Osteoblast (primary cell): Measurements from ENCODE around the gene SLC17A6. TPM values are rescaled to one million over a fixed set of nuclear protein-coding genes. Genes with fewer than 3 reads are reported as not detected.

ENCODE experiments used
- DNase-seq: peaks from one replicate; pipeline ENCODE4 v3.0.0; 2011; ENCODE audit warnings: low spot score, mixed read lengths; ENCODE audit not compliant: insufficient read length; ENCODE audit errors: missing footprints
- H2AFZ ChIP-seq: 2 replicates; pipeline ENCODE4 v1.6.0; 2011; ENCODE audit warnings: mild to moderate bottlenecking, low read length
- H3K27ac ChIP-seq: 2 replicates; pipeline ENCODE4 v1.5.1; 2011; ENCODE audit warnings: mild to moderate bottlenecking, low read depth, low read length, moderate library complexity
- H3K27me3 ChIP-seq: 2 replicates; pipeline ENCODE4 v1.6.0; 2012; ENCODE audit warnings: mild to moderate bottlenecking, control low read depth, inconsistent platforms, low read length, moderate library complexity; ENCODE audit not compliant: insufficient read depth
- H3K36me3 ChIP-seq: 2 replicates; pipeline ENCODE4 v1.5.1; 2011; ENCODE audit warnings: mild to moderate bottlenecking, low read length, control low read depth, moderate library complexity; ENCODE audit not compliant: insufficient read depth
- H3K4me1 ChIP-seq: 2 replicates; pipeline ENCODE4 v1.5.1; 2011; ENCODE audit warnings: mild to moderate bottlenecking, low read length, control low read depth, moderate library complexity; ENCODE audit not compliant: insufficient read depth
- H3K4me2 ChIP-seq: 2 replicates; pipeline ENCODE4 v1.6.0; 2011; ENCODE audit warnings: mild to moderate bottlenecking, low read length; ENCODE audit not compliant: insufficient read depth
- H3K4me3 ChIP-seq: fragments of 200-600 bp; sonication (generic); 3 replicates; pipeline ENCODE4 v1.5.1; 2012; ENCODE audit warnings: mild to moderate bottlenecking, low read length, inconsistent platforms; ENCODE audit not compliant: insufficient read depth
- H3K79me2 ChIP-seq: 2 replicates; pipeline ENCODE4 v1.6.0; 2012; ENCODE audit warnings: mild to moderate bottlenecking, low read length, control low read depth, inconsistent platforms; ENCODE audit not compliant: insufficient read depth
- H3K9me3 ChIP-seq: 2 replicates; pipeline ENCODE4 v1.5.1; 2011; ENCODE audit warnings: low read depth, low read length, control low read depth
- H4K20me1 ChIP-seq: 2 replicates; pipeline ENCODE4 v1.6.0; 2012; ENCODE audit warnings: mild to moderate bottlenecking, low read length, control low read depth; ENCODE audit not compliant: insufficient read depth
- total RNA-seq: library from RNA; depleted of rRNA; stranded (reverse); fragments of >200 nt; gene quantifications from 2 replicates; pipeline ENCODE4 v1.2.3, GENCODE V29; 2012
- TF ChIP-seq, protein P1 (sequence below): IDR thresholded peaks from 2 replicates; pipeline ENCODE4 v1.5.1; 2011; ENCODE audit warnings: mild to moderate bottlenecking, low read depth, low read length, moderate library complexity; ENCODE audit errors: extremely low read depth

The SLC17A6 gene
- total RNA-seq, 1 donor, result not detected

DNA sequence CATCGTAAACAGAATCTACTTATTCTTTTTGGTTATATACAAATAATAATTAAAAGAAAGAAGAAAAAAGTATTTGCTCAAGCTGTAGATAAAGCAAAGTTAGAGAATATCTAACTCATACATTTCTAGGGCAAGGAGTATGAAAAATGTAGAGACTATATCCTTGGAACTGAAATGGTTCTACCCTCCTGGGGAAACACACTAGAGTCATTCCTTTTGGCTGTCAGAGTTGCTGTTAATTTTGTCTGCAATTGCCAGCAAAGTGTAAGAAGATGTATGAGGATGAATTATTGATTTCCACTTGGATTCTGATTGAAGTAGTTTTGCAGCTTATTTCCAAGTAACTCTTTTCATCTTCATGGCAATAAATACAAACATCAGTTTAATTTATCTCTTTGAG, 69.1 kb downstream of the SLC17A6 start:
- Histone ChIP-seq H3K4me3 (no peak overlapping the region), H3K9me3 (peaks cover 2% of the 10 kb centered on the region), H3K27me3 (no peaks in the 10 kb centered on the region), H3K4me1 (no peaks in the 10 kb centered on the region), H3K4me2 (no peak overlapping the region), H3K36me3 (no peaks in the 10 kb centered on the region), H3K79me2 (no peaks in the 10 kb centered on the region), H3K27ac (no peak overlapping the region), H2AFZ (no peak overlapping the region), H4K20me1 (no peaks in the 10 kb centered on the region)
- TF ChIP-seq, protein P1, sequence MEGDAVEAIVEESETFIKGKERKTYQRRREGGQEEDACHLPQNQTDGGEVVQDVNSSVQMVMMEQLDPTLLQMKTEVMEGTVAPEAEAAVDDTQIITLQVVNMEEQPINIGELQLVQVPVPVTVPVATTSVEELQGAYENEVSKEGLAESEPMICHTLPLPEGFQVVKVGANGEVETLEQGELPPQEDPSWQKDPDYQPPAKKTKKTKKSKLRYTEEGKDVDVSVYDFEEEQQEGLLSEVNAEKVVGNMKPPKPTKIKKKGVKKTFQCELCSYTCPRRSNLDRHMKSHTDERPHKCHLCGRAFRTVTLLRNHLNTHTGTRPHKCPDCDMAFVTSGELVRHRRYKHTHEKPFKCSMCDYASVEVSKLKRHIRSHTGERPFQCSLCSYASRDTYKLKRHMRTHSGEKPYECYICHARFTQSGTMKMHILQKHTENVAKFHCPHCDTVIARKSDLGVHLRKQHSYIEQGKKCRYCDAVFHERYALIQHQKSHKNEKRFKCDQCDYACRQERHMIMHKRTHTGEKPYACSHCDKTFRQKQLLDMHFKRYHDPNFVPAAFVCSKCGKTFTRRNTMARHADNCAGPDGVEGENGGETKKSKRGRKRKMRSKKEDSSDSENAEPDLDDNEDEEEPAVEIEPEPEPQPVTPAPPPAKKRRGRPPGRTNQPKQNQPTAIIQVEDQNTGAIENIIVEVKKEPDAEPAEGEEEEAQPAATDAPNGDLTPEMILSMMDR, result no peak
- DNase-seq, result no peak

DNA sequence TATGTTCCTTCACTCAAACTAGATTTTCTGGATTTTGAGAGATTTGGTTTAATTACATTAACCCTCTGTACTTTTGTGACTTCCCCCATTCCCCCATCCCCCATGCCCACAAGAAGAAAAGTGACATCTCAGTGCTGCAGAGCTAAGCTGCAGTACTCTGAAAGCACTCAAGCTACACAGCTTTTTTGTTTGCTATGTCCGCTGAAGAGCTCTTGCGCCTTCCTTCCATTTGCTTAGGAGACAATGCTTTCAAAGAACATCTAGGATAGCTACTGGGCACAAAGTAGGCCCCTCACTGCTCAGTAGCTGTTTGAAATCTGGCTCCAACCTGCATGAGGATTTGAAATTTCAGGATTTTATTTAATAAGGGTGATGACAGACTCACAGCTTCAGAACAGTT, 69.7 kb downstream of the SLC17A6 start:
- DNase-seq, result no peak
- Histone ChIP-seq H3K27me3 (no peaks in the 10 kb centered on the region), H3K36me3 (no peaks in the 10 kb centered on the region), H3K4me1 (no peaks in the 10 kb centered on the region), H3K79me2 (no peaks in the 10 kb centered on the region), H3K4me2 (no peak overlapping the region), H3K9me3 (peaks cover 2% of the 10 kb centered on the region), H3K4me3 (no peak overlapping the region), H3K27ac (no peak overlapping the region), H4K20me1 (no peaks in the 10 kb centered on the region), H2AFZ (no peak overlapping the region)
- TF ChIP-seq, protein P1, result no peak

DNA sequence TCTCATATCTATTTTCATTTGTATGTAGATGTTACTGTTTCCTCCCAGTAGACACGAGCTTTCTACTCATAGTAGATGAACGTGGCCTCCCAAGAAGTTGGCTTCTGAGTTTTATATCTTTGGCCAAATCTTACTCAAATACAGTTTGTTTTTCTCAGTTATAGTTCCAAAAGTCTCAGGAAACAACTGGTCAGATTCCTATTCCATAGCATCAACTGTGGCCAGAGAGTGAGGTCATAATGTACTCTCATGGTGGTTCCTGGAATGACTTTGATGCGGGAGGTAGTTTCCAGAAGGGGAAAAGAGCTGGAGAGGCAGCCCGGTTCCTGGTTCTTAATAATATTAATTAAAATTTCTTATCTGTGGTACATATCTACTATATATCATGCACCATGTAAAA, 77.3 kb downstream of the SLC17A6 start:
- Histone ChIP-seq H3K4me2 (no peak overlapping the region), H3K9me3 (no peaks in the 10 kb centered on the region), H3K4me3 (no peak overlapping the region), H2AFZ (no peak overlapping the region), H3K27me3 (no peaks in the 10 kb centered on the region), H4K20me1 (no peaks in the 10 kb centered on the region), H3K36me3 (no peaks in the 10 kb centered on the region), H3K27ac (no peak overlapping the region), H3K79me2 (no peaks in the 10 kb centered on the region), H3K4me1 (no peaks in the 10 kb centered on the region)
- TF ChIP-seq, protein P1, result no peak
- DNase-seq, result no peak

DNA sequence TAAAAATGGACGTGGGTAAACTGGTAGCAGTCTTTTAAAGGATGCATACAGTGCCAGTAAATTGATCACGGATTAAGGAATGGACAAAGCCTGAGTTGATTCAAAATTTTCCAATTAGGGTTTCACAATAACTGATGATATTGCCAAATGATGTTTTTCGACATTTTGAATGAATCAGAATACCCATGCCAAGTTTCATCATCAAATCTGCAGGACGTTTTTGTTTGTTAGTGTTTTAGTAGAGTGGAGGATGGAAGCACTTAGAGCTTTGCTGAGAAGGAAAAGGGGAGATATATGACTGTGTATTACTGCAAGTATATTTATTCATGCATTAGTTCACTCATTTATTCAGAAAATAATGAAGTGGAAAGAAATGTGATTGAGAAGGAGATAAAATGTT, 78.3 kb downstream of the SLC17A6 start:
- Histone ChIP-seq H3K4me2 (no peak overlapping the region), H3K4me1 (no peaks in the 10 kb centered on the region), H4K20me1 (no peaks in the 10 kb centered on the region), H3K9me3 (no peaks in the 10 kb centered on the region), H3K79me2 (no peaks in the 10 kb centered on the region), H3K36me3 (no peaks in the 10 kb centered on the region), H3K27me3 (no peaks in the 10 kb centered on the region), H3K27ac (no peak overlapping the region), H2AFZ (no peak overlapping the region), H3K4me3 (no peak overlapping the region)
- no peak for DNase-seq
- TF ChIP-seq, protein P1, result no peak
